ENCODE data around the gene PCDH8.

PCDH8 gene

GRCh38 chr13:52798770-52799430 lies 49.5 kb downstream of the PCDH8 start:
- WGBS, 2 experiments: 0% methylated on average over 1 of the region's 1 CpG
- no peaks in the 10 kb centered on the region for H3K36me3 ChIP-seq (ENCODE audit: control insufficient read depth, insufficient read depth, low read length)
- H3K4me1 ChIP-seq (ENCODE audit: control insufficient read depth, insufficient read depth, low read length): no peaks in the 10 kb centered on the region

GRCh38 chr13:52797176-52797575 lies 51.3 kb downstream of the PCDH8 start:
- H3K27me3 ChIP-seq (ENCODE audit: control insufficient read depth, insufficient read depth, low read length, poor library complexity, severe bottlenecking): no peaks in the 10 kb centered on the region
- WGBS, 2 experiments: 98 to 100% methylated on average over 1 to 2 of the region's 2 CpGs
- no peak overlapping the region for H3K27ac ChIP-seq (ENCODE audit: insufficient read depth, low read depth, low read length, poor library complexity, severe bottlenecking)
- no peaks in the 10 kb centered on the region for H3K4me1 ChIP-seq (ENCODE audit: control insufficient read depth, insufficient read depth, low read length)
- no peaks in the 10 kb centered on the region for H3K36me3 ChIP-seq (ENCODE audit: control insufficient read depth, insufficient read depth, low read length)
- H3K9me3 ChIP-seq (ENCODE audit: control insufficient read depth, low read length): no peaks in the 10 kb centered on the region
- H3K4me3 ChIP-seq (ENCODE audit: insufficient read depth, low read depth, low read length): no peak overlapping the region

More at GRCh38 chr13:52798770-52799430, 49.5 kb downstream of the PCDH8 start:
- no peak overlapping the region for H3K4me3 ChIP-seq (ENCODE audit: insufficient read depth, low read depth, low read length)
- no peaks in the 10 kb centered on the region for H3K9me3 ChIP-seq (ENCODE audit: control insufficient read depth, low read length)
- H3K27ac ChIP-seq (ENCODE audit: insufficient read depth, low read depth, low read length, poor library complexity, severe bottlenecking): no peak overlapping the region
- H3K27me3 ChIP-seq (ENCODE audit: control insufficient read depth, insufficient read depth, low read length, poor library complexity, severe bottlenecking): no peaks in the 10 kb centered on the region

GRCh38 chr13:52794589-52794988 lies 53.9 kb downstream of the PCDH8 start:
- WGBS, 2 experiments: 95 to 96% methylated on average over 7 of the region's 7 CpGs
- H3K9me3 ChIP-seq (ENCODE audit: control insufficient read depth, low read length): no peaks in the 10 kb centered on the region
- no peak overlapping the region for H3K27ac ChIP-seq (ENCODE audit: insufficient read depth, low read depth, low read length, poor library complexity, severe bottlenecking)

GRCh38 chr13:52793515-52794061 lies 54.9 kb downstream of the PCDH8 start:
- Histone ChIP-seq H3K9me3 (ENCODE audit: control insufficient read depth, low read length) (no peaks in the 10 kb centered on the region), H3K4me1 (ENCODE audit: control insufficient read depth, insufficient read depth, low read length) (no peaks in the 10 kb centered on the region), H3K27ac (ENCODE audit: insufficient read depth, low read depth, low read length, poor library complexity, severe bottlenecking) (no peak overlapping the region), H3K36me3 (ENCODE audit: control insufficient read depth, insufficient read depth, low read length) (no peaks in the 10 kb centered on the region), H3K27me3 (ENCODE audit: control insufficient read depth, insufficient read depth, low read length, poor library complexity, severe bottlenecking) (no peaks in the 10 kb centered on the region), H3K4me3 (ENCODE audit: insufficient read depth, low read depth, low read length) (no peak overlapping the region)
- 92 to 94% methylated on average over 7 of the region's 7 CpGs for WGBS, 2 experiments

More at GRCh38 chr13:52794589-52794988, 53.9 kb downstream of the PCDH8 start:
- Histone ChIP-seq H3K36me3 (ENCODE audit: control insufficient read depth, insufficient read depth, low read length) (no peaks in the 10 kb centered on the region), H3K4me3 (ENCODE audit: insufficient read depth, low read depth, low read length) (no peak overlapping the region), H3K4me1 (ENCODE audit: control insufficient read depth, insufficient read depth, low read length) (no peaks in the 10 kb centered on the region), H3K27me3 (ENCODE audit: control insufficient read depth, insufficient read depth, low read length, poor library complexity, severe bottlenecking) (no peaks in the 10 kb centered on the region)
